Lung (tissue), 12 donors: ENCODE results near the gene GALNT16. TPM values are rescaled to one million over a fixed set of nuclear protein-coding genes. Genes with fewer than 3 reads are reported as not detected.

Experiments used
- ATAC-seq: fragments of 200-7000 bp; cut with Tn5 transposase; one replicate; pipeline ENCODE4 v1.9.1; 2020; ENCODE audit warnings: moderate number of reproducible peaks; ENCODE audit not compliant: insufficient read depth, low FRiP score
- DNase-seq, 3 donors: peaks; one replicate each; pipeline ENCODE4 v3.0.0-alpha.2; 2013 to 2017
- H3K27ac ChIP-seq, 2 donors: one replicate each; pipeline ENCODE4 v1.5.1; 2013; ENCODE audit warnings: mild to moderate bottlenecking in 2 of 2, moderate library complexity in 2 of 2, control low read depth in 1 of 2, inconsistent platforms in 1 of 2, low read depth in 1 of 2, low read length in 1 of 2
- H3K27me3 ChIP-seq, 3 donors: one replicate each; pipeline ENCODE4 v1.5.1; 2013; ENCODE audit warnings: low read length in 2 of 3; ENCODE audit not compliant: control insufficient read depth in 3 of 3, insufficient read depth in 3 of 3
- H3K36me3 ChIP-seq, 4 donors: one replicate each; pipeline ENCODE4 v1.5.1; 2013; ENCODE audit warnings: low read length in 4 of 4, mild to moderate bottlenecking in 1 of 4, moderate library complexity in 1 of 4; ENCODE audit not compliant: control insufficient read depth in 4 of 4, insufficient read depth in 4 of 4
- H3K4me1 ChIP-seq, 5 donors: one replicate each; pipeline ENCODE4 v1.5.1; 2013; ENCODE audit warnings: low read length in 5 of 5, mild to moderate bottlenecking in 2 of 5, moderate library complexity in 1 of 5; ENCODE audit not compliant: control insufficient read depth in 5 of 5, insufficient read depth in 5 of 5
- H3K4me3 ChIP-seq: one replicate; pipeline ENCODE4 v1.5.1; 2013; ENCODE audit warnings: mild to moderate bottlenecking, control low read depth, moderate library complexity
- H3K9ac ChIP-seq, 2 donors: one replicate each; pipeline ENCODE4 v1.5.1; 2013; ENCODE audit warnings: low read length in 2 of 2, control low read depth in 1 of 2; ENCODE audit not compliant: insufficient read depth in 1 of 2
- H3K9me3 ChIP-seq, 4 donors: one replicate each; pipeline ENCODE4 v1.5.1; 2013; ENCODE audit warnings: low read length in 3 of 4, mild to moderate bottlenecking in 1 of 4, moderate library complexity in 1 of 4; ENCODE audit not compliant: control insufficient read depth in 4 of 4, insufficient read depth in 3 of 4
- CTCF ChIP-seq: IDR thresholded peaks from 2 replicates; pipeline ENCODE4 v1.5.1; 2012; ENCODE audit warnings: mild to moderate bottlenecking; ENCODE audit errors: control extremely low read depth, extremely low read depth
- WGBS, 2 donors: extraction: QIAGEN DNeasy Blood & Tissue Kit; methylation state at CpG; one replicate each; pipeline ENCODE4 v1.1.7; 2013; 5-methylcytosine and 5-hydroxymethylcytosine counted together
- polyA plus RNA-seq, 2 donors: library from polyadenylated mRNA; stranded (reverse); fragments of 200-250 nt; gene quantifications; one replicate each; pipeline ENCODE4 v1.2.1, GENCODE V29; 2013
- total RNA-seq, 2 donors: library from RNA; depleted of rRNA in 1 of 2; stranded (reverse); fragments of >200 nt in 1 of 2; gene quantifications; one replicate each; pipeline ENCODE4 v1.2.1, GENCODE V29; 2014 to 2021
- donor health status: control.
- donor health status: control.
- donor health status: Bipolar disorder and iron deficiency.
- donor health status: healthy.
- donor health status: DM: yes; HTN: yes; CAD: no.

The GALNT16 gene
- total and polyA plus RNA-seq, 4 donors: 0.27 to 4.1 (median 1.4) TPM

GRCh38 chr14:69404478-69404877 lies 144.5 kb downstream of the GALNT16 start:
- peaks cover 0 to 1% (median 0%) of the 10 kb centered on the region in 4 donors for H3K9me3 ChIP-seq
- no peak overlapping the region for H3K27ac ChIP-seq
- TF ChIP-seq CTCF: no peak
- DNase-seq: no peak
- WGBS, 2 donors: 94 to 97% methylated on average over 3 of the region's 3 CpGs
- H3K9ac ChIP-seq: no peak overlapping the region
- no peak for ATAC-seq
- no peak overlapping the region for H3K4me3 ChIP-seq
- no peaks in the 10 kb centered on the region for H3K27me3 ChIP-seq
- peaks cover 0 to 7% (median under 1%) of the 10 kb centered on the region in 4 donors for H3K36me3 ChIP-seq
- H3K4me1 ChIP-seq: peaks cover 4 to 24% (median 10%) of the 10 kb centered on the region in 5 donors

GRCh38 chr14:69404883-69405282 lies 144.9 kb downstream of the GALNT16 start:
- Histone ChIP-seq H3K9me3 (peaks cover 0 to 1% (median 0%) of the 10 kb centered on the region in 4 donors), H3K4me1 (peaks cover 1 to 20% (median 8%) of the 10 kb centered on the region in 5 donors), H3K27ac (no peak overlapping the region), H3K27me3 (no peaks in the 10 kb centered on the region), H3K4me3 (no peak overlapping the region), H3K9ac (no peak overlapping the region), H3K36me3 (peaks cover 0 to 7% (median under 1%) of the 10 kb centered on the region in 4 donors)
- ATAC-seq (no peak), DNase-seq (no peak)
- 96 to 97% methylated on average over 5 of the region's 5 CpGs for WGBS, 2 donors
- TF ChIP-seq CTCF: no peak

- Histone ChIP-seq H3K4me1 (peaks cover 0 to 12% (median under 1%) of the 10 kb centered on the region in 5 donors), H3K4me3 (no peak overlapping the region), H3K36me3 (peaks cover 0 to 7% (median under 1%) of the 10 kb centered on the region in 4 donors), H3K27ac (no peak overlapping the region), H3K9ac (no peak overlapping the region), H3K27me3 (no peaks in the 10 kb centered on the region), H3K9me3 (peaks cover 0 to 1% (median 0%) of the 10 kb centered on the region in 4 donors)
- DNase-seq (no peak), ATAC-seq (no peak)
- TF ChIP-seq CTCF: no peak
Measured at GRCh38 chr14:69405762-69406161, 145.8 kb downstream of the GALNT16 start.

Other genes with a start within 250 kb of the GALNT16 start
- gene DCAF5, start 107.0 kb upstream of the GALNT16 start, total RNA-seq: 10 to 100 TPM; 42.2 to 50.4 TPM
- 10 to 100 TPM; 20.2 TPM for gene DCAF5, start 107.0 kb upstream of the GALNT16 start, polyA plus RNA-seq
- 10 to 100 TPM; 19.7 to 25.7 TPM for gene EXD2, start 68.7 kb upstream of the GALNT16 start, total RNA-seq
- 1 to 10 TPM; 9.0 to 10.0 TPM for gene EXD2, start 68.7 kb upstream of the GALNT16 start, polyA plus RNA-seq
- gene ERH, start 138.1 kb downstream of the GALNT16 start, total RNA-seq: 100 to 1,000 TPM in 1 of 2 donors, 10 to 100 TPM in 1; 69.1 to 138 TPM
- 100 to 1,000 TPM; 139 to 203 TPM for gene ERH, start 138.1 kb downstream of the GALNT16 start, polyA plus RNA-seq
- 10 to 100 TPM; 60.4 to 74.9 TPM for gene SLC39A9, start 138.5 kb downstream of the GALNT16 start, total RNA-seq
- 10 to 100 TPM; 20.5 to 26.5 TPM for gene SLC39A9, start 138.5 kb downstream of the GALNT16 start, polyA plus RNA-seq
- under 1 TPM in 1 of 2 donors, not detected in 1; 0.83 TPM for gene PLEKHD1, start 224.6 kb downstream of the GALNT16 start, total RNA-seq
- gene PLEKHD1, start 224.6 kb downstream of the GALNT16 start, polyA plus RNA-seq: under 1 TPM; 0.11 to 0.33 TPM